ENCODE measurements around the gene CNN2. TPM values are rescaled to one million over a fixed set of nuclear protein-coding genes. Genes with fewer than 3 reads are reported as not detected.

Gene CNN2
- total RNA-seq, 1 experiment from 2014 or later, result 495 TPM

DNA sequence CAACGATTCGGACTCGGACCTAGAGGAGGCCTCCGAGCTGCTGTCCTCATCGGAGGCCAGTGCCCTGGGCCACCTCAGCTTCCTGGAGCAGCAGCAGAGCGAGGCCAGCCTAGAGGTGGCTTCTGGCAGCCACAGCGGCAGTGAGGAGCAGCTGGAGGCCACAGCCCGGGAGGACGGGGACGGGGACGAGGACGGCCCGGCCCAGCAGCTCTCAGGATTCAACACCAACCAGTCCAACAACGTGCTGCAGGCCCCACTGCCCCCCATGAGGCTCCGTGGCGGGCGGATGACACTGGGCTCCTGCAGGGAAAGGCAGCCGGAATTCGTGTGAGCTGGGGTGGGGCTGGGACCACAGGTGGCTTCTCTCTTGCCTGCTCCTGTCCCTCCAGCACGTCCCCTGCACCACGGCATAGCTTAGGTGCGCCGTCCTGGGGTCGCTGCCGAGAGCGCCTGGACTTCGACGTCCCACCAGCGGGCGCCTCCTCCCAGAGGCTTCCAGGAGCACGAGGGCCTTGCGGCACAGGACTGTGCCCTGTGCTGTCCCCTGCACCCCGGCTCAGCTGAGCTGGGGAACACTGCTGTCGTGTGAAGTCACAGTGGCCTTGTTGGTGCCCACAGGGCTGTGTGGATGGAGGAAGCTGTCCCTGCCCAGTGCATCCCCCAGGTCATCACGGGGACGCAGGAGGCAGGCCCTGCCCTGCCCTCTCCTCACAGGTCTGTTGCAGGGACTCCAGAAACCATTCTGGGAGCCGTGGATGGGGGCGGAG, 59.5 kb downstream of the CNN2 start:
- DNase-seq, result no peak
- Histone ChIP-seq H3K27me3 (ENCODE audit: control insufficient read depth, insufficient read depth, low read length) (no peaks in the 10 kb centered on the region), H3K36me3 (replicated peaks; ENCODE audit: control insufficient read depth, insufficient read depth, low read length) (peaks cover 9% of the 10 kb centered on the region), H3K4me3 (ENCODE audit: insufficient read depth, low read depth, low read length) (no peak overlapping the region)

DNA sequence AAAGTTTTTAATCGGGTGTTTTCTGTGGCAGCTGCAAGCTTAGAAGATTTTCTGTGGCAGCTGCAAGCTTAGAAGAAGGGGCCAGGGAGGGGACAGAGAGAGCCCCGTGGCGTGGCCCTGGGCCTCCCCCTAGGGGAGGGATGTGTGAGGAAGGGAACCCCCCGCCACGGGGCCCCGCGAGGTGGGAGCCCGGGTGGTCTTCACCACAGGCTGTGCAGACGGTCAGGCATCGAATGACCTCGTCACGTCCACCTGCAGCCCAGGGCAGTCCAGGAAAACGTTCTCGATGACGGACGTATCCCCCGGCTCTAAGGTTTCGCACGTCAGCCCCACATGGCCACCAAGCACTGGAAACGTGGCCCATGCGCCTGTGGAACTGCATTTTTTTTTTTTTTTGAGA, 60.2 kb downstream of the CNN2 start:
- no peak for DNase-seq
- Histone ChIP-seq H3K4me3 (ENCODE audit: insufficient read depth, low read depth, low read length) (no peak overlapping the region), H3K27me3 (ENCODE audit: control insufficient read depth, insufficient read depth, low read length) (no peaks in the 10 kb centered on the region), H3K36me3 (replicated peaks; ENCODE audit: control insufficient read depth, insufficient read depth, low read length) (peaks cover 13% of the 10 kb centered on the region)

DNA sequence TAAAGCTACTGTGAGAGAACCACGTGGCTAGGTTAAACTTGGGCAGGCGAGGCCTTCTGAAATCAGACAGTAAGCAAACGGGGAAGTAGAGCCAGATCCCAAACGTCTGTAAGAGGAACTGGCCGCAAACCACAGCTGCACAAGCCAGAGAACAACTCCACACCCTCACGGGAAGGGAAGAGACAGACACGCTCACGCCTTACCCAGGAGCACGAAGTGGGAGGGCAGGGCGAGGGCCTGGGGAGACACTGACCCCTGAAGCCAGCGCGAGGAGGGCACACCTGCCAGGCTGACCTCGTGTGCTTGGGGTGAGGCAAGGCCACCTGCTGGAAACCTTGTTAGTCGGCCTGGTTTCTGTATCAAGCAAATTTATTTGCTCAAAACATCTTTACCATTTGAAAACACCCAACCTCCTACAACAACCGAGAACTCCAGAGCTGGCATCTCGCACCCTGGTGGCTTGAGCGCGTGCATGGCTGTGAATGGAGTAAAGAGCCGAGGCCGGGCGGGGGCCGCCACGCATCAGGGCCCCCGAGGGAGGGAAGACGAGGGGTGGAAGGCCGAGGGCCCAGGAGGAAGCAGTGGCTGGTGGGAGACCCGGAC, 61.5 kb downstream of the CNN2 start:
- Histone ChIP-seq H3K27me3 (ENCODE audit: control insufficient read depth, insufficient read depth, low read length) (no peaks in the 10 kb centered on the region), H3K4me3 (ENCODE audit: insufficient read depth, low read depth, low read length) (no peak overlapping the region), H3K36me3 (replicated peaks; ENCODE audit: control insufficient read depth, insufficient read depth, low read length) (peaks cover 17% of the 10 kb centered on the region)
- DNase-seq, result no peak

DNA sequence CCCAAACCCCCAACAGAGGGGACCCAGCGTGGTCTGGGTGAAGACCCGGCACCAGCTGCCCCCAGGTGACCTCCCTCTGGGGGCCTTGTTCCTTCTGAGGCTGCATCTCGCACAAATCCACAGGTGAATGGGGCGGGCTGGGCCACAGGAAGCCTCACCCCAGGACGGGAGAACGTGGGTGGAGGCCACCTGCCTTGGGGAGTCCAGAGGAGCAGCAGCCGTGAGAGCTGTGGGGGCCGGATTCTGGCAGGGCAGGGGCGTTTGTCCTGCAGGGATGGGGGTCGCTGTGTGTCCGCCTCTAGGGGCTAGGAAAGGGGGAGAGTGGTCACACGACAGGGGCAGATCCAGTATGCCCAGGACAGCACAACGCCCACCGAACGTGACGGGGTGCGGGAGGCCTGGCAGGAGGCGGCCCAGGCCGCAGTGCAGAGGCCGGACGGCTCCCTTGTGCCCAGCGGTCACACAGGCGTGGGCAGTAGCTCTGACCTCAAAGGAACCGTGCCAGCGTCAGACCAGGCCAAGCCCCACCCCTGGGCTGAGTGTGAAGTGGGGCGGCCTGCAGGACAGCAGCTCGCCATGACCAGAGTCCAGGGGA, 62.1 kb downstream of the CNN2 start:
- Histone ChIP-seq H3K4me3 (ENCODE audit: insufficient read depth, low read depth, low read length) (no peak overlapping the region), H3K36me3 (replicated peaks; ENCODE audit: control insufficient read depth, insufficient read depth, low read length) (peaks cover 18% of the 10 kb centered on the region), H3K27me3 (ENCODE audit: control insufficient read depth, insufficient read depth, low read length) (no peaks in the 10 kb centered on the region)
- no peak for DNase-seq

Other genes with a start within 250 kb of the CNN2 start
- gene PTBP1, start 229.2 kb upstream of the CNN2 start, total RNA-seq (2014; rRNA removed; shearing (Covaris generic)), result 460 and 481 TPM in 2 replicates
- gene PLPPR3, start 204.7 kb upstream of the CNN2 start, total RNA-seq (2014; rRNA removed; shearing (Covaris generic)), result 52.0 and 53.8 TPM in 2 replicates
- gene AZU1, start 198.8 kb upstream of the CNN2 start, total RNA-seq (2014; rRNA removed; shearing (Covaris generic)), result 0.85 and 1.3 TPM in 2 replicates
- 0.66 TPM in 1 of 2 replicates, not detected in the other for gene PRTN3, start 185.6 kb upstream of the CNN2 start, total RNA-seq (2014; rRNA removed; shearing (Covaris generic))
- not detected in 2 replicates for gene ELANE, start 174.3 kb upstream of the CNN2 start, total RNA-seq (2014; rRNA removed; shearing (Covaris generic))
- 1.4 and 1.5 TPM in 2 replicates for gene CFD, start 166.9 kb upstream of the CNN2 start, total RNA-seq (2014; rRNA removed; shearing (Covaris generic))
- gene MED16, start 133.4 kb upstream of the CNN2 start, total RNA-seq (2014; rRNA removed; shearing (Covaris generic)), result 29.5 and 36.2 TPM in 2 replicates
- gene RNU6-9, start 133.1 kb upstream of the CNN2 start, total RNA-seq (2014; rRNA removed; shearing (Covaris generic)), result not detected in 2 replicates
- gene R3HDM4, start 113.4 kb upstream of the CNN2 start, total RNA-seq (2014; rRNA removed; shearing (Covaris generic)), result 47.5 and 49.9 TPM in 2 replicates
- 0.67 and 1.4 TPM in 2 replicates for gene KISS1R, start 109.3 kb upstream of the CNN2 start, total RNA-seq (2014; rRNA removed; shearing (Covaris generic))
- gene ARID3A, start 100.6 kb upstream of the CNN2 start, total RNA-seq (2014; rRNA removed; shearing (Covaris generic)), result 85.4 and 92.6 TPM in 2 replicates
- gene WDR18, start 42.3 kb upstream of the CNN2 start, total RNA-seq (2014; rRNA removed; shearing (Covaris generic)), result 107 and 140 TPM in 2 replicates
- gene GRIN3B, start 26.2 kb upstream of the CNN2 start, total RNA-seq (2014; rRNA removed; shearing (Covaris generic)), result 0.03 and 0.07 TPM in 2 replicates
- gene TMEM259, start 5.5 kb upstream of the CNN2 start, total RNA-seq (2014; rRNA removed; shearing (Covaris generic)), result 153 and 185 TPM in 2 replicates
- not detected in 2 replicates for gene RNU6-2, start 5.1 kb upstream of the CNN2 start, total RNA-seq (2014; rRNA removed; shearing (Covaris generic))
- 17.9 and 19.7 TPM in 2 replicates for gene ABCA7, start 13.5 kb downstream of the CNN2 start, total RNA-seq (2014; rRNA removed; shearing (Covaris generic))
- gene ARHGAP45, start 40.6 kb downstream of the CNN2 start, total RNA-seq (2014; rRNA removed; shearing (Covaris generic)), result 46.0 and 48.7 TPM in 2 replicates
- 226 and 283 TPM in 2 replicates for gene POLR2E, start 68.8 kb downstream of the CNN2 start, total RNA-seq (2014; rRNA removed; shearing (Covaris generic))
- 620 and 671 TPM in 2 replicates for gene GPX4, start 77.4 kb downstream of the CNN2 start, total RNA-seq (2014; rRNA removed; shearing (Covaris generic))
- gene SBNO2, start 147.7 kb downstream of the CNN2 start, total RNA-seq (2014; rRNA removed; shearing (Covaris generic)), result 31.4 and 41.3 TPM in 2 replicates
- gene STK11, start 179.2 kb downstream of the CNN2 start, total RNA-seq (2014; rRNA removed; shearing (Covaris generic)), result 96.3 and 99.0 TPM in 2 replicates
- gene CBARP, start 211.4 kb downstream of the CNN2 start, total RNA-seq (2014; rRNA removed; shearing (Covaris generic)), result 6.7 and 9.8 TPM in 2 replicates
- 44.7 and 53.1 TPM in 2 replicates for gene ATP5F1D, start 215.1 kb downstream of the CNN2 start, total RNA-seq (2014; rRNA removed; shearing (Covaris generic))
- gene MIDN, start 222.0 kb downstream of the CNN2 start, total RNA-seq (2014; rRNA removed; shearing (Covaris generic)), result 35.1 and 50.3 TPM in 2 replicates
- 219 and 221 TPM in 2 replicates for gene CIRBP, start 242.7 kb downstream of the CNN2 start, total RNA-seq (2014; rRNA removed; shearing (Covaris generic))
- gene FAM174C, start 248.9 kb downstream of the CNN2 start, total RNA-seq (2014; rRNA removed; shearing (Covaris generic)), result 78.0 and 83.1 TPM in 2 replicates

All from H7 (cell line).